Mucosa of rectum (tissue), 2 donors: Measurements from ENCODE around the gene MYL10.

Experiments
- H3K27ac ChIP-seq, 2 donors: one replicate each; pipeline ENCODE4 v1.7.0; 2013; ENCODE audit warnings: inconsistent platforms in 2 of 2, low read depth in 2 of 2, low read length in 2 of 2
- H3K27me3 ChIP-seq, 2 donors: one replicate each; pipeline ENCODE4 v1.7.0; 2013; ENCODE audit warnings: low read length in 2 of 2; ENCODE audit not compliant: control insufficient read depth in 2 of 2, insufficient read depth in 2 of 2
- H3K36me3 ChIP-seq, 2 donors: one replicate each; pipeline ENCODE4 v1.7.0; 2013; ENCODE audit warnings: low read length in 2 of 2; ENCODE audit not compliant: control insufficient read depth in 2 of 2, insufficient read depth in 2 of 2
- H3K4me1 ChIP-seq, 2 donors: one replicate each; pipeline ENCODE4 v1.7.0; 2013; ENCODE audit warnings: low read length in 2 of 2, mild to moderate bottlenecking in 1 of 2; ENCODE audit not compliant: control insufficient read depth in 2 of 2, insufficient read depth in 2 of 2
- H3K4me3 ChIP-seq, 2 donors: one replicate each; pipeline ENCODE4 v1.7.0; 2013; ENCODE audit warnings: low read length in 2 of 2
- H3K9ac ChIP-seq, 2 donors: one replicate each; pipeline ENCODE4 v1.7.0; 2013; ENCODE audit warnings: low read length in 2 of 2, low read depth in 1 of 2, mild to moderate bottlenecking in 1 of 2
- H3K9me3 ChIP-seq, 2 donors: one replicate each; pipeline ENCODE4 v1.7.0; 2013; ENCODE audit warnings: low read length in 2 of 2; ENCODE audit not compliant: control insufficient read depth in 2 of 2
- donor health status: healthy.
- donor health status: Normal muscosa, but diverticular disease.

Gene MYL10

DNA sequence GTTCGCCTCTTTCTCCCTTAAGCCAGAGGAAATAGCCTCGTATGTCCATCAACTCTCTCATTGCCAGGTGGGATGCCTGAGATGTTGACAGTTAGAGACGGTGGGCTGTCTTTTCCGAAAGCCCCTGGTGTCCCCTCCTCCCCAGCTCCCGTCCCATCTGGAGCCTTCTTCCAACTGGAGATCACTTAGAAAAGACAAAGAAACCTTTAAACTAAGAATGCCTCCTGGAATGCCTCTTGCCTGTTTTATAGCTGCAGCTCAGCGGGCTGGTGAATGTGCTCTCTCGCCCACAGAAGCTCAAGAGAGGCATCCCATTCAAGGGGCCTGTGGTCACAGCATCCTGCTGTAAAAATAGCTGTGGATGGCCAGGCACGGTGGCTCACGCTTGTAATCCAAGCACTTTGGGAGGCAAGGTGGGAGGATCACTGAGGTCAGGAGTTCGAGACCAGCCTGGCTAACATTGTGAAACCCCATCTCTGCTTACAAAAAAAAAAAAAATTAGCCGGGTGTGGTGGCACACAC is 5.2 kb upstream of the MYL10 start:
- H3K36me3 ChIP-seq = no peaks in the 10 kb centered on the region
- H3K9ac ChIP-seq = no peak overlapping the region
- H3K4me1 ChIP-seq = no peaks in the 10 kb centered on the region
- peaks cover 0 to 2% of the 10 kb centered on the region in 2 donors for H3K27me3 ChIP-seq
- H3K9me3 ChIP-seq = no peaks in the 10 kb centered on the region
- no peak overlapping the region for H3K4me3 ChIP-seq
- no peak overlapping the region for H3K27ac ChIP-seq

DNA sequence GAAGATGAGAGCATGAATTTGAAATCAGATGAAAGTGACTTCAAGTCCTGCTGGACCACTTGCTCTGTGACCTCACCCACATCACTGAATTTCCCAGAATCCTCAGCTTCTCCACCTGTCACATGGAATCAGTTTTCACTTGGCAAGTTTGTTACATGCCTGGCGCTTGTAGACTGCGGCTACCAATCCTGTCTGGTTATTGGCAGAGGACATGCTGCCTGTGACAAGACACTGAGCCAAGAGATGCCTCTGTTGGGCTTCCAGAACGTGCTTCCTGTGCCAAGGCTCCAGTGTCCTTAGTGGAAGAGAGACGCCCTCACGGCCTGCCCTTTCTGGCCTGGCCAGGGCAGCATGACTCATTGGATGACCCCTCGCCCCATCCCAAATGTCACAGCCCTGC is 4.4 kb upstream of the MYL10 start:
- peaks cover 0 to 2% of the 10 kb centered on the region in 2 donors for H3K27me3 ChIP-seq
- H3K4me3 ChIP-seq = no peak overlapping the region
- H3K4me1 ChIP-seq = no peaks in the 10 kb centered on the region
- H3K27ac ChIP-seq = no peak overlapping the region
- no peaks in the 10 kb centered on the region for H3K36me3 ChIP-seq
- no peak overlapping the region for H3K9ac ChIP-seq
- H3K9me3 ChIP-seq = no peaks in the 10 kb centered on the region

DNA sequence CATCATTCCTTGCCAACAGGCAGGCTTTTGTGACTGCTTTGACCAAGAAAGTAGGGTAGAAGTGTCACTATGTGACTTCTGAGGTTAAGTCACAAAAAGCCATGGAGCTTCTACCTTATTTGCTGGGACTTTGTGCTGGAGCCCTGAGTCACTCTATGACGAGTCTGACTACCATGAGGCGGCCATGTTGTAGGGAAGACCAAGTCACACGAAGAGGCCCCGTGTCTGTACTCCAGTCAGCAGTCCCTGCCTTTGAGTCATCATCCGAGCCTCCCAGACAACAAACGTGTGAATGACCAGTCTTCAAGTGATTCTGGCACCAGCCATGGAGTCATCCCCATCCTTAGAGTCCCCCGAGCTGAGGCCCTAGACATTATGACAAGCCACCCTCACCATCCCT is 3.5 kb upstream of the MYL10 start:
- H3K9me3 ChIP-seq = no peaks in the 10 kb centered on the region
- peaks cover 0 to 2% of the 10 kb centered on the region in 2 donors for H3K27me3 ChIP-seq
- H3K4me1 ChIP-seq = no peaks in the 10 kb centered on the region
- H3K27ac ChIP-seq = no peak overlapping the region
- H3K9ac ChIP-seq = no peak overlapping the region
- H3K36me3 ChIP-seq = no peaks in the 10 kb centered on the region
- H3K4me3 ChIP-seq = no peak overlapping the region

DNA sequence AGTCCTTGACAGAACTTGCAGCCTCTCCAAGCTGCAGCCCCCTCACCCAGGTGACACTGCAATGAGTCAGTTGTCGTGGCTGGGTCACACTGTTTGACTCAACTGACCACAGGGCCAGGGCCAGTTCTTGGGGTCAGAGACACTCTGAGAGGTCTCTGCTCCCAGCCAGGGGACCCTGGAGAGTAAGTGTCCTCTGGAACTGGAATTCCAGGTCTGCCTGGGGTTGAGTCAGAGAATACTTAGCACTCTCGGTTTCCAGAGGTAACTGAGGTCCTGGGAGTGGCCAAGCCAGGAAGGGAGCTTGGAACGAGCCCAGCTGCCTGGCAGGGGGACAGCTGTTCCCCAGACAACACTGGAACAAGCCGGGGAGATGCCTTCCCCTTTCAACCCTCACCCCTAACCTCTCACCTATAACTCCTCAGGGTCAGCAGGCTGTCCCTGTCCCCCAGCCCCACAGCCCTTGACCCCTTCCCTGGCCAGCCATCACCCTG is 2.2 kb upstream of the MYL10 start:
- Histone ChIP-seq H3K4me1 (no peaks in the 10 kb centered on the region), H3K9ac (no peak overlapping the region), H3K9me3 (no peaks in the 10 kb centered on the region), H3K4me3 (no peak overlapping the region), H3K36me3 (no peaks in the 10 kb centered on the region), H3K27me3 (peaks cover 0 to 3% of the 10 kb centered on the region in 2 donors), H3K27ac (no peak overlapping the region)

DNA sequence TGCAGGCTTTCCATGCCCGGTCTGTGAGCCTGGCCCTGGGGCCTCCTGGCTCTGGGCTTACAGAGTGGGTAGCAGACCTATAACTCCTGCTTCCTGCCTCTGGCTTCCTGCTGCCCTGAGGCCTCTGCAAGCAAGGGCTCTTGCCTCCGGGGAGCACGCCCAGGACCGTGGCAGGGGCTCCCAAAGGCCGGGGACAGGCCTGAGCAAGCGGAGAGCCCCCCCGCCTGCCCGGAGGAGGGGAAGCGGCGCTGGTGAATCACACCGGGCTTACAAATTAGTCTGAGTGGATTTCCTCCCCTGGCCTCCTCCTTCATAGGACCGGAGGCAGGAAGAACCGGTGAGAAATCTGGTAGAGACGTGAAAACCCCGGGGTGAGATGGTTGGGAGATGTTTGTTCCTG is 1.5 kb upstream of the MYL10 start:
- Histone ChIP-seq H3K9me3 (no peaks in the 10 kb centered on the region), H3K4me3 (no peak overlapping the region), H3K9ac (no peak overlapping the region), H3K4me1 (no peaks in the 10 kb centered on the region), H3K36me3 (no peaks in the 10 kb centered on the region), H3K27ac (no peak overlapping the region), H3K27me3 (peaks cover 0 to 7% of the 10 kb centered on the region in 2 donors)

DNA sequence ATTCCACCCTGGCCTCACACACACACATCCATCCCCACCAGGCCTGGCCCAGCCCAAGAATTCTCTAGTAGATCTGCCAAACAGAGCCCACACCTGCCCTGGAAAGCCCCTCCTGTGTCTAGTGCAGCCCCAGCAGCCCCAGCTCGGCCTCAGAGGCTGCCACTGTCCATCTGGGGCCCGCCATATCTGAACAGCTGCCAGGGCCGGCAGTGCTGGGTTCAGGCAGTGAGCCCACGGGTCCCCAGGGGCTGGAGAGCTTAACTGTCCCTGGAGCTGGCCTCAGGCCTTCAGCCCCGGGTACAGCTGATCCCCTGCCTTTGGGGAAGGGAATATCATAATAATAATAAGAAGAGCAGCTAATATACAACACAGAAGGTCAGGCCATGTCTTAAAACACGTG is 574 bp downstream of the MYL10 start:
- no peak overlapping the region for H3K4me3 ChIP-seq
- no peaks in the 10 kb centered on the region for H3K9me3 ChIP-seq
- no peaks in the 10 kb centered on the region for H3K36me3 ChIP-seq
- H3K4me1 ChIP-seq = no peaks in the 10 kb centered on the region
- no peak overlapping the region for H3K9ac ChIP-seq
- H3K27me3 ChIP-seq = peaks cover 0 to 16% of the 10 kb centered on the region in 2 donors
- no peak overlapping the region for H3K27ac ChIP-seq

DNA sequence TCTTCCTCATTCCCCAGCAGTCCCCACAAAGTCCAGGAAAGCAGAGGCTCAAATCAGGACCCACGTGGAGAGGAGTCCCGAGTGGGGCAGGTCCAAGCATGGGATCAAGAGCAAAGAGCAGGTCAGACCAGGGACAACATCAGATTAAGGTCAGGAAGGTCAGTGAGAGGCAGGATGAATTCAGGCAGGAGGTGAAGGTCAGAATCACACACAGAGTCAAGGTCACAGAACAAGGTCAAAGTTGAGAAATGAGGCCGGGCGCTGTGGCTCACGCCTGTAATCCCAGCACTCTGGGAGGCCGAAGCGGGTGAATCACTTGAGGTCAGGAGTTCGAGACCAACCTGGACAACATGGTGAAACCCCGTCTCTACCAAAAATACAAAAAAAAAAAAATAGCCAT is 2.3 kb downstream of the MYL10 start:
- H3K36me3 ChIP-seq = no peaks in the 10 kb centered on the region
- H3K9me3 ChIP-seq = no peaks in the 10 kb centered on the region
- H3K27me3 ChIP-seq = peaks cover 0 to 16% of the 10 kb centered on the region in 2 donors
- no peak overlapping the region for H3K9ac ChIP-seq
- no peak overlapping the region for H3K4me3 ChIP-seq
- no peaks in the 10 kb centered on the region for H3K4me1 ChIP-seq
- no peak overlapping the region for H3K27ac ChIP-seq

DNA sequence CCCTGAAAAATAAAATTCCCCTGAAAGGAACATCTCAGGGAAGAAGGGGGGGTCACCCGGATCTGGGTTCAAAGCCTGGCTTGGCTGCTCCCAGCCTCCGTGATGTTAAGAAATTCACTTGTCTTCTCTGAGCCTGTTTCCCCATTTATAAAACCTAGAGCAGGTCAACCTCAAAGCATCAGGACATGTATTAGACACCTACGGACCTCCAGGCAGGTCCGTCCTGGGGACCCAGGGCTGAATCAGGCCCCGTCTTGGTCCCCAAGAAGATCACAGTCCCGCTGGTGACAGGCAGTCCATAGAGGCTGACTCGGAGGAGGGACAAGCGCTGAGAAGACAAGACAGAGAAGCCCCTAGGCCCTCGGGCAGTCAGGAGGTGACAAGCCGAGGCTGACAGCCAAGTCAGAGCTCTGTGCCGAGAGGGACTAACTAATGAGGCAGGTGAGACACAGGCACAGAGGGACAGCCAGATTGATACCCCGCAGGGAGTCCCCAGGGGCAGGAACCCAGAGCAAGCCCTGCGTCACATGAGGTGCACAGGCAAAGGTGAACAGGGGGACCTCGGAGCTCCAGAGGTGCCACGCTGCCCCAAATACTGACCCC is 2.9 kb downstream of the MYL10 start:
- Histone ChIP-seq H3K36me3 (no peaks in the 10 kb centered on the region), H3K4me1 (no peaks in the 10 kb centered on the region), H3K4me3 (no peak overlapping the region), H3K27ac (no peak overlapping the region), H3K9me3 (no peaks in the 10 kb centered on the region), H3K27me3 (peaks cover 0 to 16% of the 10 kb centered on the region in 2 donors), H3K9ac (no peak overlapping the region)

DNA sequence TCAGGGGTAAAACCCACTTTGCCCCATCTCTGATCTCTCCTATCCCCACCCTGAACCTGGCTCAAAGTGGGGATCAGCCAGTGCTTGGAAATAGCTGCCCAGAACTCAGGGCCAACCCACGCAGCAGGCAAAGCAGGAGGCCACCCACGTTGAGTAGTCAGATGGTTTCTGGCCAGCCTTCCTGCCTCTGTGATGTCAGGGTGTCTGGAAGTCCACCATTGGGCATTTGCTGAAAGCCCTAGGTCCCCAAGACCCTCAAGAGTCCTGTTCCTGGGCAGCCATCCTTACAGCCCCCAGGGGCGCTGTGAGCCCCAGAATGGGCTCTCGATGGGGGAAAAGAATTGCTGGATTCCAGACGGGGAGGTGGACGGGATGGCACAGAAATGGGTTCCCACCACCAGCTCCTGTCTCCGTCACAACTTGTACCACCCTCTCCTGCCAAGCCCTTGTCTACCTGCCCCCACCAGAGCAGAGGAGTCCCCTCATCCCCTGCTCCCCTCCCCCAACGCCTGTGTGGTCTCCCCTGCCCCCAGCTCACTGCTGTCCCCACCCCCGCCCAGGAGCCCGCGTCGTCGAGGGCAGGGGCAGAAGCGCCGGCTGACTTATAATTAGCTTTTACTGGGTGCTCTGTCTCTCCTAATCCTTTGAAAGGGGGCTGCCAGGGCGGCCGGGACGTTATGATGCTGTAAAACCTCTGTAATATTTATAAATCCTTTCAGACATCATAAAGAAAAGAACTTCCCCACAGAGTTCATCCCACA is 3.9 kb downstream of the MYL10 start:
- Histone ChIP-seq H3K4me1 (no peaks in the 10 kb centered on the region), H3K36me3 (no peaks in the 10 kb centered on the region), H3K27ac (no peak overlapping the region), H3K9me3 (no peaks in the 10 kb centered on the region), H3K27me3 (peaks cover 0 to 16% of the 10 kb centered on the region in 2 donors), H3K9ac (no peak overlapping the region), H3K4me3 (no peak overlapping the region)

DNA sequence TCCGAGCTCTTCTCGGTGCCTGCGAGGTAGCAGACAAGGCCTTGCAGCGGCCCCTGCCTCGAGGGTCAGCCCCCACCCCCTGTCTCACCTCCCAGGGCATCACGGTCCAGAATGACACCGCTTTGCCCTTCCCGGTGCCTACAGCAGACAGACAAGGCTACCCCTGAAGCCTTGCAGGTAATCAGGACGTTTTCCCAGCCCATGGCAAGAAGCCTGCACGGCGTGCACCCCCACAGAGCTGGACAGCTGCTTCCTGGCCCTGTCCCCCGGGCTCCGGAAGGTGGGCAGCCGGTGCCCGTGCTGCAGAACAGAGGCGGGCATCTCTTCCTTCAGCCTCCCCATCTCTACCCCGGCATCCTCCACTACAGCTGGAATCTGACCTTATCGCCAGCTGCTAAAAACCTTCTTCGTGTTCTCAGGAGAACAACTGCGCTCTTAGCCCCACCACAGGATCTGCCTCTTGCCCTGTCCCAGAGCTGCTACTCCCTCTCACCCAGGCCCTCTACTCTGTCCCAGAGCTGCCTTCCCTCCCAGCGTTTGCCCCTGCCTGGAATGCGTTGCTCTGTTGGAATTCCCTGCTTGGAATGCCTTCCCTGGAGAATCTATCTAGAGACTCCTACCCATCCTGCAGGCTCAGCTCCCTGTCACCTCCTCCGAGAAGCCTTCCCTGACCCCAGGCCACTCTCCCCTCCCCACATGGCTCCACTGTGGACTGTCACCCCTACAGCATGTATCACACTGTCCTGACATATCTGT is 4.7 kb downstream of the MYL10 start:
- H3K9ac ChIP-seq = no peak overlapping the region
- H3K9me3 ChIP-seq = no peaks in the 10 kb centered on the region
- no peak overlapping the region for H3K27ac ChIP-seq
- no peaks in the 10 kb centered on the region for H3K36me3 ChIP-seq
- H3K27me3 ChIP-seq = peaks cover 0 to 16% of the 10 kb centered on the region in 2 donors
- no peak overlapping the region for H3K4me3 ChIP-seq
- no peaks in the 10 kb centered on the region for H3K4me1 ChIP-seq
